ENCODE results near the gene KRT7.
A peak's percentile ranks its signal among the peaks of the same experiment; 100 is the strongest.

Gene KRT7

DNA sequence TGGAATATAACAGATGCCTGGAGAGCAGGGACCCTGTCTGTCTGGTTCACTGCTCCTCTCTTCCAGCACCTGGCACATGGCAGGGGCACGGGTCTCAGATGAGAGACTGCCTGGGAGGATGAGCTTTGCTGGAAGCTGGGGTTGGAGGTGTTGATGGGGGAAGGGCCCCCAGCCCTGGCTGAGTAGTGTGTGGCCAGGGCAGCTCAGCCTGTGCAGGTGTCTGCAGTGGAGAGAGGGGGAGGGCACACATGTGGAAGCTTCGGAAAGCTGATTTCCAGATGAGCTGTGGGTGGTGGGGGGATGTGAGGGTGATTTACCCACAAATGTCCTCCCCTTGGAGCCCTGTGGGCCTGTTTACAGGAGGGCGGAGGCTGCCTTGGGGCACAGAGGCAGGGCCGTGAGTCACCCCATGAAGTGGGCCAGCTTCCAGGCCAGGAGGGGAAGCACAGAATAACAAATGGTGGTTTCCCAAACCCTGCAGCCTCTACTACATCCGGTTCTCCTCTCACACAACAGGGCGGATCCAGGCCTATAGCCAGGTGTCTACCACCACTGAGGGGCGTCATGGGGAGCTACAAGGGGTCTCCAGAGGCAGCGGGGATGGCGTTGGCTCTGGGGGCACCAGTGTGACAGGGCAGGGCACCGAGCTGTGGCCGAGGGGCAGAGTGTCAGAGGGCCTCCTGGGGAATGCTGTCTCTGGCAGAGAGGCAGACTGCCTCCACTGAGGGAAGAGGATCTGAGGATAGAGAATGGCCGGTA, 11.0 kb downstream of the KRT7 start:
- H3K9me3 ChIP-seq (replicated peaks; ENCODE audit: insufficient read depth, low read length): no peaks in the 10 kb centered on the region
- H3F3A ChIP-seq (ENCODE audit: insufficient read depth, low read length): no peaks in the 10 kb centered on the region
- no peaks in the 10 kb centered on the region for H3K79me2 ChIP-seq (ENCODE audit: low read length)
- H3K36me3 ChIP-seq (replicated peaks; ENCODE audit: insufficient read depth, low read length): no peaks in the 10 kb centered on the region
- no peaks in the 10 kb centered on the region for H3K27me3 ChIP-seq (replicated peaks; ENCODE audit: insufficient read depth, low read length)
- H3K27ac ChIP-seq (ENCODE audit: low read length): no peak overlapping the region
- no peak overlapping the region for H2AFZ ChIP-seq (ENCODE audit: low read length)
- H3K4me3 ChIP-seq (ENCODE audit: low read length): no peak overlapping the region
- H3K9me2 ChIP-seq (replicated peaks; ENCODE audit: insufficient read depth, low read length): no peaks in the 10 kb centered on the region
- no peak for TF ChIP-seq EZH2 (optimal IDR thresholded peaks at IDR 0.05; ENCODE audit: low read depth, low read length)
- no peak overlapping the region for H3K4me2 ChIP-seq (ENCODE audit: low read depth, low read length)
- DNase-seq: peak; percentile 10
- H3K9ac ChIP-seq (ENCODE audit: low read length): no peak overlapping the region
- no peaks in the 10 kb centered on the region for H4K20me1 ChIP-seq (ENCODE audit: insufficient read depth, low read length)
- peaks cover 5% of the 10 kb centered on the region; the same call in 1 of the 2 replicates for H3K4me1 ChIP-seq (ENCODE audit: low read length)

DNA sequence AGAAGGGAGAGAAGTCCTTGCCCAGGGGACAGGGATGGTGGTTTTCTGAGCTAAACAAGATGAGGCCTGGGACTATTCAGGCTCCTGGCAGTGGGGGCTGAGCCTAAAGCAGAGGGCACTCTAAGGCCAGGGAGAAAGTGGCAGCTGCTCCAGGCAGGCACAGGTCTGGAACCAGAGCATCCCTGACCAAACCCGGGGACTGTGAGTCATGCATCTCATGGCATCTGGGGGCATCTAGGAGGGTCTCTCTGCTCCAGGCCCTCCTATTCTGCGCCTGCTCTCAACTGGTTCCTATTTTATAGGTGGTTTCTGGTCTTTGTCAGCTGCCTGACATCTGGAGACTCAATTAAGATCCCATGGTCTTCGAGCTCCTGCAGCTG, 11.6 kb downstream of the KRT7 start:
- Histone ChIP-seq H3K79me2 (ENCODE audit: low read length) (no peaks in the 10 kb centered on the region), H3K9ac (ENCODE audit: low read length) (no peak overlapping the region), H3K4me1 (ENCODE audit: low read length) (peaks cover 5% of the 10 kb centered on the region; the same call in 1 of the 2 replicates), H3F3A (ENCODE audit: insufficient read depth, low read length) (no peaks in the 10 kb centered on the region), H2AFZ (ENCODE audit: low read length) (no peak overlapping the region), H3K4me3 (ENCODE audit: low read length) (no peak overlapping the region), H3K9me3 (replicated peaks; ENCODE audit: insufficient read depth, low read length) (no peaks in the 10 kb centered on the region), H3K4me2 (ENCODE audit: low read depth, low read length) (no peak overlapping the region), H3K36me3 (replicated peaks; ENCODE audit: insufficient read depth, low read length) (no peaks in the 10 kb centered on the region), H3K27me3 (replicated peaks; ENCODE audit: insufficient read depth, low read length) (no peaks in the 10 kb centered on the region), H3K27ac (ENCODE audit: low read length) (no peak overlapping the region), H4K20me1 (ENCODE audit: insufficient read depth, low read length) (no peaks in the 10 kb centered on the region), H3K9me2 (replicated peaks; ENCODE audit: insufficient read depth, low read length) (no peaks in the 10 kb centered on the region)
- no peak for TF ChIP-seq EZH2phosphoT487 (IDR thresholded peaks at IDR 0.05; ENCODE audit: low read length)
- no peak for TF ChIP-seq EZH2 (optimal IDR thresholded peaks at IDR 0.05; ENCODE audit: low read depth, low read length)
- TF ChIP-seq, protein P1, sequence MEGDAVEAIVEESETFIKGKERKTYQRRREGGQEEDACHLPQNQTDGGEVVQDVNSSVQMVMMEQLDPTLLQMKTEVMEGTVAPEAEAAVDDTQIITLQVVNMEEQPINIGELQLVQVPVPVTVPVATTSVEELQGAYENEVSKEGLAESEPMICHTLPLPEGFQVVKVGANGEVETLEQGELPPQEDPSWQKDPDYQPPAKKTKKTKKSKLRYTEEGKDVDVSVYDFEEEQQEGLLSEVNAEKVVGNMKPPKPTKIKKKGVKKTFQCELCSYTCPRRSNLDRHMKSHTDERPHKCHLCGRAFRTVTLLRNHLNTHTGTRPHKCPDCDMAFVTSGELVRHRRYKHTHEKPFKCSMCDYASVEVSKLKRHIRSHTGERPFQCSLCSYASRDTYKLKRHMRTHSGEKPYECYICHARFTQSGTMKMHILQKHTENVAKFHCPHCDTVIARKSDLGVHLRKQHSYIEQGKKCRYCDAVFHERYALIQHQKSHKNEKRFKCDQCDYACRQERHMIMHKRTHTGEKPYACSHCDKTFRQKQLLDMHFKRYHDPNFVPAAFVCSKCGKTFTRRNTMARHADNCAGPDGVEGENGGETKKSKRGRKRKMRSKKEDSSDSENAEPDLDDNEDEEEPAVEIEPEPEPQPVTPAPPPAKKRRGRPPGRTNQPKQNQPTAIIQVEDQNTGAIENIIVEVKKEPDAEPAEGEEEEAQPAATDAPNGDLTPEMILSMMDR (IDR thresholded peaks at IDR 0.05; ENCODE audit: low read length): no peak
- DNase-seq: no peak

DNA sequence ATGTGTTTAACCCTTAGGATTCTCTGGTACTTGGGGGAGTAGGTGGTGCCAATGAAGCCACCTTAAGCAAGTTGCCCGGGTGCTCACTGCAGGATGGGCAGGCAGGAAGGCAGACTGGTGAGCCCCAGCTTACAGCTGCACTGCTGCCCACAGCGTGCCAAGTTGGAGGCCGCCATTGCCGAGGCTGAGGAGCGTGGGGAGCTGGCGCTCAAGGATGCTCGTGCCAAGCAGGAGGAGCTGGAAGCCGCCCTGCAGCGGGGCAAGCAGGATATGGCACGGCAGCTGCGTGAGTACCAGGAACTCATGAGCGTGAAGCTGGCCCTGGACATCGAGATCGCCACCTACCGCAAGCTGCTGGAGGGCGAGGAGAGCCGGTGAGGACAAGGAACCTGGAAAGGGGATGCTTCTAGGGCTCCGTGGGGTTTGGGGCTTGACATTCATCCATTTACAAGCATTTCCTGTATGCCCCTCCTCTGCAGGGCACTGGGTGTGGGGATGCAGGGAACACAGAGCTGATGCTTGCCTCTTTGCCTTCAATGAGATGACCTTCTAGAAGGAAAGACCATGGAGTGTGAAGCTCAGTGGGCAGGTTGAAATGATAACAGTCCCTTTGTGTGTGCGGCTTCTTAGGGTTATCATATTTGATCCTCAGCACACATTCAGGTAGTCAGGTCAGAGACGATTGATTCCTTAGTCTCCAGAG, 12.4 kb downstream of the KRT7 start:
- Histone ChIP-seq H3K4me1 (ENCODE audit: low read length) (peaks cover 5% of the 10 kb centered on the region; the same call in 1 of the 2 replicates), H3K27me3 (replicated peaks; ENCODE audit: insufficient read depth, low read length) (no peaks in the 10 kb centered on the region), H3K36me3 (replicated peaks; ENCODE audit: insufficient read depth, low read length) (no peaks in the 10 kb centered on the region), H3K4me2 (ENCODE audit: low read depth, low read length) (no peak overlapping the region), H3K9me2 (replicated peaks; ENCODE audit: insufficient read depth, low read length) (no peaks in the 10 kb centered on the region), H3K4me3 (ENCODE audit: low read length) (no peak overlapping the region), H3K9me3 (replicated peaks; ENCODE audit: insufficient read depth, low read length) (no peaks in the 10 kb centered on the region), H3K9ac (ENCODE audit: low read length) (no peak overlapping the region), H3K79me2 (ENCODE audit: low read length) (no peaks in the 10 kb centered on the region), H3F3A (ENCODE audit: insufficient read depth, low read length) (no peaks in the 10 kb centered on the region), H3K27ac (ENCODE audit: low read length) (no peak overlapping the region), H4K20me1 (ENCODE audit: insufficient read depth, low read length) (no peaks in the 10 kb centered on the region), H2AFZ (ENCODE audit: low read length) (no peak overlapping the region)
- TF ChIP-seq, protein P1 (IDR thresholded peaks at IDR 0.05; ENCODE audit: low read length): no peak
- TF ChIP-seq EZH2phosphoT487 (IDR thresholded peaks at IDR 0.05; ENCODE audit: low read length): no peak
- TF ChIP-seq EZH2 (optimal IDR thresholded peaks at IDR 0.05; ENCODE audit: low read depth, low read length): no peak
- no peak for DNase-seq
